ENCODE data around the gene SPNS2.
A peak's percentile ranks its signal among the peaks of the same experiment; 100 is the strongest.

Gene SPNS2

DNA sequence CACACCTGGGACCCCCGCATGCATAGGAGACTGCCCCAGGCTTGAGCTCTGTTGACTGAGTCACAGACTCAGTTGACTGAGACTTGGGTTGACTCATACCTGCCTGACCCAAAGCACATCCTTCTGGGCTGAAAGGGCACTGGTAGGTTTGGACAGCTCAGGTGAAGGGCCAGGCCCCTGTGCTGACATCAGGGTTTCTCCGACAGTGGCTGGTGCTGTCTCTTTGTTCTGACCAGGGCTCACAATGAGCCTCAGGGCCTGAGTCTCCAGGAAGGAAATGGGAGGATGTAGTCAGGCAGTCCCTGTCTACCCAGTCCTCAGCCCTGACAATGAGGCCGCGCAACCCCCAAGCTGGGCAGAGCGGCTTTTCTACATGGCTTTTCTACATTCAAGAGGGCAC is 6.5 kb downstream of the SPNS2 start:
- Histone ChIP-seq H3K36me3 (ENCODE audit: control insufficient read depth in 1 of 2, insufficient read depth in 2 of 2, low read length in 2 of 2) (peaks cover 29 to 46% of the 10 kb centered on the region in 2 experiments), H3K23ac (ENCODE audit: low read length) (no peak overlapping the region), H4K12ac (ENCODE audit: low read depth, low read length) (no peak overlapping the region), H2BK5ac (ENCODE audit: low read depth, low read length, poor library complexity) (peak overlapping the region; percentile 85), H3K79me1 (ENCODE audit: low read length) (peaks cover 49% of the 10 kb centered on the region), H3K4me3 (ENCODE audit: low read depth, low read length) (no peak overlapping the region), H2AK5ac (ENCODE audit: low read length) (peak overlapping the region; percentile 66), H4K91ac (ENCODE audit: low read depth, low read length) (peak overlapping the region; percentile 97), H3K4ac (ENCODE audit: low read depth, low read length) (peak overlapping the region; percentile 93), H2AFZ (ENCODE audit: insufficient read depth, low read length, poor library complexity) (peak overlapping the region; percentile 21), H3K79me2 (ENCODE audit: control insufficient read depth, insufficient read depth, low read length, poor library complexity) (peaks cover 67% of the 10 kb centered on the region), H4K8ac (ENCODE audit: low read depth, low read length) (peak overlapping the region; percentile 75), H3K9me3 (ENCODE audit: insufficient read depth, low read depth, low read length) (no peaks in the 10 kb centered on the region), H3K27me3 (ENCODE audit: insufficient read depth, low read length) (no peaks in the 10 kb centered on the region), H3K4me2 (ENCODE audit: low read length) (peak overlapping the region; percentile 3), H3K18ac (ENCODE audit: low read length) (peak overlapping the region; percentile 92), H3K27ac (ENCODE audit: low read depth, low read length) (peak overlapping the region; percentile 91), H3K4me1 (ENCODE audit: control insufficient read depth in 1 of 2, insufficient read depth in 2 of 2, low read length in 2 of 2) (peaks cover 72 to 86% of the 10 kb centered on the region in 2 experiments), H3K9ac (ENCODE audit: low read length) (no peak overlapping the region), H2BK120ac (ENCODE audit: insufficient read depth, low read length, poor library complexity) (peak overlapping the region; percentile 89), H3K14ac (ENCODE audit: low read length) (peak overlapping the region; percentile 93), H2BK12ac (ENCODE audit: low read length) (peak overlapping the region; percentile 63)
- WGBS (ENCODE audit: extremely low coverage, insufficient coverage, insufficient read length) = no CpG with 5 or more reads among the region's 5 CpGs
- DNase-seq = peak; percentile 71

DNA sequence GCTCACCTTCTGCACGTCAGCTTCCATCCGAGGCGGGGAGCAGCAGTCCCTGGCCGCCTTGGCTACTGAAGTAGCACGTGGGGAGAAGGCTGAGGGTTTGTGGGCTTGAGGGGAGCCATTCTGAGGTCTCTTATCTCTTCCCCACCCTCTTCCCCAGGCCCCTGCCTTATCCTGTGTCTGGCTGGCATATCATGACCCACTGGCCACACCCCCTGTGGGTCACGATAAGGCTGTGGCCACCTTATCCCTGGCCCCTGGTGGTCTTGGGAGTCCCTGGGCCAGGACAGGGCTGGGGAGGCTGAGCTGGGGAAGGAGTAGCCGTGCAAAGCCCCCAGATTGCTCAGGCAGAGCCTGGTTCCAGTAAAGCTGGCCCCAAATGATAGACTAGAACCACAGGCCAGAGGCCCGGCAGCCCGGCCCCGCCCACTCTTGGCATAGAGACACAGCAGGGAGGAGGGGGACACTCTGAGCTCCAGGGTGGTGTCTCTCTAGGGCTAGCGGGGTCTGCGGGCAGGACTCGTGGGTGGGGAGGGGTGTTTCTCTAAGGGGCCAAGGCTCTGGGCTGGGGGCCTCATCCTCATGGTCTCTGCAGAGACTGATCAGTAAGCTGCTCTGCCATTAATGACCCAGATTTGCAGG is 7.6 kb downstream of the SPNS2 start:
- H3K9me3 ChIP-seq (ENCODE audit: insufficient read depth, low read depth, low read length) = no peaks in the 10 kb centered on the region
- no CpG with 5 or more reads among the region's 13 CpGs for WGBS (ENCODE audit: extremely low coverage, insufficient coverage, insufficient read length)
- H3K4me2 ChIP-seq (ENCODE audit: low read length) = no peak overlapping the region
- H3K9ac ChIP-seq (ENCODE audit: low read length) = no peak overlapping the region
- peak overlapping the region; percentile 97 for H4K91ac ChIP-seq (ENCODE audit: low read depth, low read length)
- peak overlapping the region; percentile 21 for H2AFZ ChIP-seq (ENCODE audit: insufficient read depth, low read length, poor library complexity)
- peak overlapping the region; percentile 89 for H2BK120ac ChIP-seq (ENCODE audit: insufficient read depth, low read length, poor library complexity)
- DNase-seq = no peak
- H3K14ac ChIP-seq (ENCODE audit: low read length) = peak overlapping the region; percentile 93
- H4K8ac ChIP-seq (ENCODE audit: low read depth, low read length) = peak overlapping the region; percentile 75
- peaks cover 34 to 55% of the 10 kb centered on the region in 2 experiments for H3K36me3 ChIP-seq (ENCODE audit: control insufficient read depth in 1 of 2, insufficient read depth in 2 of 2, low read length in 2 of 2)
- H3K4ac ChIP-seq (ENCODE audit: low read depth, low read length) = peak overlapping the region; percentile 93
- peak overlapping the region; percentile 73 for H2BK12ac ChIP-seq (ENCODE audit: low read length)
- no peak overlapping the region for H3K23ac ChIP-seq (ENCODE audit: low read length)
- H2BK5ac ChIP-seq (ENCODE audit: low read depth, low read length, poor library complexity) = peak overlapping the region; percentile 41
- no peak overlapping the region for H3K4me3 ChIP-seq (ENCODE audit: low read depth, low read length)
- no peak overlapping the region for H4K12ac ChIP-seq (ENCODE audit: low read depth, low read length)
- H2AK5ac ChIP-seq (ENCODE audit: low read length) = peak overlapping the region; percentile 66
- H3K27ac ChIP-seq (ENCODE audit: low read depth, low read length) = peak overlapping the region; percentile 89
- H3K79me1 ChIP-seq (ENCODE audit: low read length) = peaks cover 40% of the 10 kb centered on the region
- peaks cover 56% of the 10 kb centered on the region for H3K79me2 ChIP-seq (ENCODE audit: control insufficient read depth, insufficient read depth, low read length, poor library complexity)
- no peaks in the 10 kb centered on the region for H3K27me3 ChIP-seq (ENCODE audit: insufficient read depth, low read length)
- peaks cover 73 to 86% of the 10 kb centered on the region in 2 experiments for H3K4me1 ChIP-seq (ENCODE audit: control insufficient read depth in 1 of 2, insufficient read depth in 2 of 2, low read length in 2 of 2)
- H3K18ac ChIP-seq (ENCODE audit: low read length) = peak overlapping the region; percentile 92

DNA sequence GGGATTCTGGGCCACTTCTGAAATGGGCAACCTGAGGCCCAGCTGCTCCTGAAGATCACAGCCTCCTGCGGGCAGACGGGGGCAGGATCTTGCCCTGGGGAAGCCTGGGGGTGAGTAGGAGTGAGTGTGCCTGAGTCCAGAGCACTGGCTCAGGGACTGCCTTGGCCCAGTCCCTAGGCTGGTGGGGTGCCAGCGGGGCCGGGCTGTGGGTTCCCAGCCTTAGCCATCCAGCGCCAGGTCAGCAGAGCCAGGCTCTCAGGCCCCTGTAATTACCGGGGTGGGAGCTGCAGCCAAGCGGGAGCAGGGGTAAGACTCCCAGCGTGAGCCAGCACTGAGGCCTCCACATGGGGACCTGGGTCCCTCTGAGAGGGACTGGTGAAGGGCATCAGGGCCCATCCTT is 8.2 kb downstream of the SPNS2 start:
- no peak overlapping the region for H4K12ac ChIP-seq (ENCODE audit: low read depth, low read length)
- no peak overlapping the region for H2AFZ ChIP-seq (ENCODE audit: insufficient read depth, low read length, poor library complexity)
- peak overlapping the region; percentile 41 for H2BK5ac ChIP-seq (ENCODE audit: low read depth, low read length, poor library complexity)
- no CpG with 5 or more reads among the region's 8 CpGs for WGBS (ENCODE audit: extremely low coverage, insufficient coverage, insufficient read length)
- H3K4me2 ChIP-seq (ENCODE audit: low read length) = no peak overlapping the region
- H3K27me3 ChIP-seq (ENCODE audit: insufficient read depth, low read length) = no peaks in the 10 kb centered on the region
- peak overlapping the region; percentile 97 for H4K91ac ChIP-seq (ENCODE audit: low read depth, low read length)
- DNase-seq = no peak
- peak overlapping the region; percentile 23 for H4K8ac ChIP-seq (ENCODE audit: low read depth, low read length)
- no peak overlapping the region for H3K9ac ChIP-seq (ENCODE audit: low read length)
- H3K4me3 ChIP-seq (ENCODE audit: low read depth, low read length) = no peak overlapping the region
- H3K79me2 ChIP-seq (ENCODE audit: control insufficient read depth, insufficient read depth, low read length, poor library complexity) = peaks cover 53% of the 10 kb centered on the region
- peak overlapping the region; percentile 73 for H2BK12ac ChIP-seq (ENCODE audit: low read length)
- H2BK120ac ChIP-seq (ENCODE audit: insufficient read depth, low read length, poor library complexity) = no peak overlapping the region
- peak overlapping the region; percentile 93 for H3K4ac ChIP-seq (ENCODE audit: low read depth, low read length)
- H3K14ac ChIP-seq (ENCODE audit: low read length) = peak overlapping the region; percentile 13
- no peak overlapping the region for H3K23ac ChIP-seq (ENCODE audit: low read length)
- H3K4me1 ChIP-seq (ENCODE audit: control insufficient read depth in 1 of 2, insufficient read depth in 2 of 2, low read length in 2 of 2) = peaks cover 76 to 88% of the 10 kb centered on the region in 2 experiments
- peak overlapping the region; percentile 25 for H2AK5ac ChIP-seq (ENCODE audit: low read length)
- peak overlapping the region; percentile 39 for H3K18ac ChIP-seq (ENCODE audit: low read length)
- no peak overlapping the region for H3K27ac ChIP-seq (ENCODE audit: low read depth, low read length)
- H3K79me1 ChIP-seq (ENCODE audit: low read length) = peaks cover 39% of the 10 kb centered on the region
- H3K9me3 ChIP-seq (ENCODE audit: insufficient read depth, low read depth, low read length) = no peaks in the 10 kb centered on the region
- H3K36me3 ChIP-seq (ENCODE audit: control insufficient read depth in 1 of 2, insufficient read depth in 2 of 2, low read length in 2 of 2) = peaks cover 34 to 56% of the 10 kb centered on the region in 2 experiments

DNA sequence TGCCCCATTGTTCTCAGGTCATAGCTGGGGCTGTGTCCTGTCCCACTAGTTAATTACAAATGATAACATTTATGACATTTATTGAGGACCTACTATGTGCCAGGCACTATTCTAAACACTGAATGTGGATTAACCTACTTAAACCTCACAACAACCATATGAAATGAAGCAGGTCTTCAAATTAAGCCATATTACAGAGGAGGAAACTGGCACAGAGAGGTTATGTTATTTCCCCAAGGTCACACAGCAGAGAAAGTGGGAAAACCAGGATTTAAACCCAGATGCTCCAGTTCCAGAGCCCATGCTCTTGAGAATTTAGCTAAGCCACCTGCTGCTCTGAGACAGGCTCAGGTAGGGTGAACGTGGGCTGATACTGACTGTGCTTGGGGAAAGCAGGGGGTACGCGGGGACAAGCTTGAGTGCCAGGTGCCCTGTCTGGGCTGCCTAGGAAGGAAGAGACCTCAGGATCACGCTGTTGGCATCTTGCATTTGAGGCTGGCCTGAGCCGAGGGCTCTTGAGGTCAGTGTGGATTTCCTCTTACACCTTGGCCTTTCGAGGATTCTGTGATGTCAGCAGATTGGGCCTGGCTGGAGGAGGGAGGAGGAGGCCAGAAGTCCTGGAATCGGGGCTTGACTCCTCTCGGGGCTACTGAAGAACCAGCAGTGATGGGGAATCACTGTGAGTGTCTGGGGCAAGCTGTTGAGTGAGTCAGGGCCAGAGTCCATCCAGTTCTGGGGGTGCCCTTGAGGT is 8.9 kb downstream of the SPNS2 start:
- Histone ChIP-seq H3K4me3 (ENCODE audit: low read depth, low read length) (no peak overlapping the region), H4K12ac (ENCODE audit: low read depth, low read length) (no peak overlapping the region), H3K18ac (ENCODE audit: low read length) (peak overlapping the region; percentile 18), H2AK5ac (ENCODE audit: low read length) (peak overlapping the region; percentile 7), H3K23ac (ENCODE audit: low read length) (no peak overlapping the region), H3K27ac (ENCODE audit: low read depth, low read length) (no peak overlapping the region), H3K9ac (ENCODE audit: low read length) (no peak overlapping the region), H4K91ac (ENCODE audit: low read depth, low read length) (no peak overlapping the region), H3K4me1 (ENCODE audit: control insufficient read depth in 1 of 2, insufficient read depth in 2 of 2, low read length in 2 of 2) (peaks cover 80 to 91% of the 10 kb centered on the region in 2 experiments), H3K9me3 (ENCODE audit: insufficient read depth, low read depth, low read length) (no peaks in the 10 kb centered on the region), H3K79me1 (ENCODE audit: low read length) (peaks cover 40% of the 10 kb centered on the region), H2AFZ (ENCODE audit: insufficient read depth, low read length, poor library complexity) (no peak overlapping the region), H2BK5ac (ENCODE audit: low read depth, low read length, poor library complexity) (no peak overlapping the region), H3K79me2 (ENCODE audit: control insufficient read depth, insufficient read depth, low read length, poor library complexity) (peaks cover 59% of the 10 kb centered on the region), H4K8ac (ENCODE audit: low read depth, low read length) (no peak overlapping the region), H3K27me3 (ENCODE audit: insufficient read depth, low read length) (no peaks in the 10 kb centered on the region), H3K14ac (ENCODE audit: low read length) (peak overlapping the region; percentile 33), H3K36me3 (ENCODE audit: control insufficient read depth in 1 of 2, insufficient read depth in 2 of 2, low read length in 2 of 2) (peaks cover 34 to 58% of the 10 kb centered on the region in 2 experiments), H2BK120ac (ENCODE audit: insufficient read depth, low read length, poor library complexity) (no peak overlapping the region), H3K4ac (ENCODE audit: low read depth, low read length) (peak overlapping the region; percentile 93), H3K4me2 (ENCODE audit: low read length) (no peak overlapping the region), H2BK12ac (ENCODE audit: low read length) (peak overlapping the region; percentile 28)
- WGBS (ENCODE audit: extremely low coverage, insufficient coverage, insufficient read length) = no CpG with 5 or more reads among the region's 8 CpGs
- DNase-seq = no peak

All from trophoblast cell (in vitro differentiated cells and primary cell).